ENCODE measurements around the gene TRIM44.
"Not testable (repeated sequence)": the region's sequence is repeated elsewhere in the genome, so short reads cannot be mapped to it uniquely, and the experiment has no call there.

The TRIM44 gene

DNA sequence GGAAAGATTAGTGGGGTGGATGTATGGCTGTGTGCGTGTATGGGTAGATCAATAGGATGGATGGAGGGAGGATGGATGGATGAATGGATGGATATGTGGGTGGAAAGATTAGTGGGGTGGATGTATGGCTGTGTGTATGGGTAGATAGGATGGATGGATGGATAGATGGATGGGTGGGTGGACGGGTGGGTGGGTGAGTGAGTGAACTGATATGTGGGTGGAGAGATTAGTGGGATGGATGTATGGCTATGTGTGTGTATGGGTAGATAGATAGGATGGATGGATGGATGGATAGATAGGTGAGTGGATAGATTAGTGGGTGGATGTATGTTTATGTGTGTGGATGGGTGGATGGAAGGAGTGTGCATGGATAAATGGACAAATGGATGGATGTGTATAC, 193.7 kb downstream of the TRIM44 start:
- Histone ChIP-seq H3K9me3 (ENCODE audit: control insufficient read depth, insufficient read depth, low read length) (no peaks in the 10 kb centered on the region), H3F3A (ENCODE audit: control insufficient read depth, insufficient read depth) (no peaks in the 10 kb centered on the region), H3K4me2 (ENCODE audit: low read length) (no peak overlapping the region), H3K27me3 (ENCODE audit: control insufficient read depth, low read length) (no peaks in the 10 kb centered on the region), H3K27ac (ENCODE audit: low read depth, low read length) (no peak overlapping the region), H3K4me1 (ENCODE audit: control insufficient read depth, low read length) (no peaks in the 10 kb centered on the region), H3K9me2 (replicated peaks; ENCODE audit: control insufficient read depth, low read length) (no peaks in the 10 kb centered on the region), H3K36me3 (ENCODE audit: control insufficient read depth, low read length) (no peaks in the 10 kb centered on the region), H4K20me1 (ENCODE audit: control insufficient read depth, insufficient read depth, low read depth, low read length) (no peaks in the 10 kb centered on the region), H3K79me2 (ENCODE audit: control insufficient read depth, low read length) (no peaks in the 10 kb centered on the region), H3K4me3 (ENCODE audit: low read length) (no peak overlapping the region)
- TF ChIP-seq, protein P1, sequence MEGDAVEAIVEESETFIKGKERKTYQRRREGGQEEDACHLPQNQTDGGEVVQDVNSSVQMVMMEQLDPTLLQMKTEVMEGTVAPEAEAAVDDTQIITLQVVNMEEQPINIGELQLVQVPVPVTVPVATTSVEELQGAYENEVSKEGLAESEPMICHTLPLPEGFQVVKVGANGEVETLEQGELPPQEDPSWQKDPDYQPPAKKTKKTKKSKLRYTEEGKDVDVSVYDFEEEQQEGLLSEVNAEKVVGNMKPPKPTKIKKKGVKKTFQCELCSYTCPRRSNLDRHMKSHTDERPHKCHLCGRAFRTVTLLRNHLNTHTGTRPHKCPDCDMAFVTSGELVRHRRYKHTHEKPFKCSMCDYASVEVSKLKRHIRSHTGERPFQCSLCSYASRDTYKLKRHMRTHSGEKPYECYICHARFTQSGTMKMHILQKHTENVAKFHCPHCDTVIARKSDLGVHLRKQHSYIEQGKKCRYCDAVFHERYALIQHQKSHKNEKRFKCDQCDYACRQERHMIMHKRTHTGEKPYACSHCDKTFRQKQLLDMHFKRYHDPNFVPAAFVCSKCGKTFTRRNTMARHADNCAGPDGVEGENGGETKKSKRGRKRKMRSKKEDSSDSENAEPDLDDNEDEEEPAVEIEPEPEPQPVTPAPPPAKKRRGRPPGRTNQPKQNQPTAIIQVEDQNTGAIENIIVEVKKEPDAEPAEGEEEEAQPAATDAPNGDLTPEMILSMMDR (IDR thresholded peaks at IDR 0.05; ENCODE audit: low read depth, low read length, poor library complexity, severe bottlenecking), result no peak
- TF ChIP-seq EZH2phosphoT487 (IDR thresholded peaks at IDR 0.05; ENCODE audit: borderline replicate concordance, low read length), result no peak

DNA sequence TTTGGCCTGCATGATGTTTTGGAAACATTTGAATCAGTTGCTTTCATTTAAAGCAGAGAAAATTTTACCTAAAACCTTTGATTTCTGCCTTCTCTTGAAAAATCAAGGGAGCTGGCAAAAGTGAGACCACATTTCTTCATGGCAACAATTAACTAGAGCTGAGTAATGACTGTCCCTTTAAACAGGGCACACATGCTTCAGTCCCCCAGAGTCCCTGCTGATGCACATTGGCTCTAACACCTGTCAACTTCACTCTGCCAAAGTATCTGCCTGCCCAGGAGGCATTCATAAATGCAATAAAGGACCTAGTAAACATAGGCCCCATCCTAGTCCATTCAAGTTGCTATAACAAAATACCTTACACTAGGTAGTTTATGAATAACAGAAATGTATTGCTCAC, 194.2 kb downstream of the TRIM44 start:
- no peak overlapping the region for H3K4me3 ChIP-seq (ENCODE audit: low read length)
- no peak for TF ChIP-seq EZH2phosphoT487 (IDR thresholded peaks at IDR 0.05; ENCODE audit: borderline replicate concordance, low read length)

DNA sequence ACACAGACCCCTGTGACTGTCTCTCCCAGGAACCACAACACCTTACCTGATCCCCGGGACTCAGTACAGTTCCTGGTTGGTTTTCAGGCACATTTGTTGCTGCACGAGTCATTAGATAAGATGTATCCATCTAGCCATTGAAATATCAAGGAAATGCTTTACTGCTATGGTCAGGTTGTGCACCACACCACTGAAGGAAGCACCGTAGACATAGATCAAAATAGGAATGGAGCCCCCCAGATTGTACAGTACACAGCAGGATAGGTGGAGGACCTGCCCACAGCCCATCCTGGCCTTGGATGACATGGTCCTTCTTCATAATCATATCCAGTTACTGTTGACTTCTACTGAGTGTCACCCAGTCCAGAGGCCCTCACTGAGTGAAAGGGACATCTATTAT, 195.3 kb downstream of the TRIM44 start:
- no peak overlapping the region for H3K27ac ChIP-seq (ENCODE audit: low read depth, low read length)
- no peaks in the 10 kb centered on the region for H3K36me3 ChIP-seq (ENCODE audit: control insufficient read depth, low read length)
- H3K4me3 ChIP-seq (ENCODE audit: low read length), result no peak overlapping the region
- no peaks in the 10 kb centered on the region for H3F3A ChIP-seq (ENCODE audit: control insufficient read depth, insufficient read depth)
- H4K20me1 ChIP-seq (ENCODE audit: control insufficient read depth, insufficient read depth, low read depth, low read length), result no peaks in the 10 kb centered on the region
- no peaks in the 10 kb centered on the region for H3K79me2 ChIP-seq (ENCODE audit: control insufficient read depth, low read length)
- H3K9me2 ChIP-seq (replicated peaks; ENCODE audit: control insufficient read depth, low read length), result no peaks in the 10 kb centered on the region
- no peaks in the 10 kb centered on the region for H3K27me3 ChIP-seq (ENCODE audit: control insufficient read depth, low read length)
- H3K9me3 ChIP-seq (ENCODE audit: control insufficient read depth, insufficient read depth, low read length), result no peaks in the 10 kb centered on the region
- no peaks in the 10 kb centered on the region for H3K4me1 ChIP-seq (ENCODE audit: control insufficient read depth, low read length)
- H3K4me2 ChIP-seq (ENCODE audit: low read length), result no peak overlapping the region
- TF ChIP-seq, protein P1 (IDR thresholded peaks at IDR 0.05; ENCODE audit: low read depth, low read length, poor library complexity, severe bottlenecking), result no peak
- no peak for TF ChIP-seq EZH2phosphoT487 (IDR thresholded peaks at IDR 0.05; ENCODE audit: borderline replicate concordance, low read length)

More for the DNA sequence above, 194.2 kb downstream of the TRIM44 start:
- H3K4me1 ChIP-seq (ENCODE audit: control insufficient read depth, low read length), result no peaks in the 10 kb centered on the region
- H3K9me3 ChIP-seq (ENCODE audit: control insufficient read depth, insufficient read depth, low read length), result no peaks in the 10 kb centered on the region
- H3K27ac ChIP-seq (ENCODE audit: low read depth, low read length), result no peak overlapping the region
- no peaks in the 10 kb centered on the region for H4K20me1 ChIP-seq (ENCODE audit: control insufficient read depth, insufficient read depth, low read depth, low read length)
- no peaks in the 10 kb centered on the region for H3K36me3 ChIP-seq (ENCODE audit: control insufficient read depth, low read length)
- H3K27me3 ChIP-seq (ENCODE audit: control insufficient read depth, low read length), result no peaks in the 10 kb centered on the region
- no peaks in the 10 kb centered on the region for H3F3A ChIP-seq (ENCODE audit: control insufficient read depth, insufficient read depth)
- H3K4me2 ChIP-seq (ENCODE audit: low read length), result no peak overlapping the region
- H3K9me2 ChIP-seq (replicated peaks; ENCODE audit: control insufficient read depth, low read length), result no peaks in the 10 kb centered on the region
- H3K79me2 ChIP-seq (ENCODE audit: control insufficient read depth, low read length), result no peaks in the 10 kb centered on the region

DNA sequence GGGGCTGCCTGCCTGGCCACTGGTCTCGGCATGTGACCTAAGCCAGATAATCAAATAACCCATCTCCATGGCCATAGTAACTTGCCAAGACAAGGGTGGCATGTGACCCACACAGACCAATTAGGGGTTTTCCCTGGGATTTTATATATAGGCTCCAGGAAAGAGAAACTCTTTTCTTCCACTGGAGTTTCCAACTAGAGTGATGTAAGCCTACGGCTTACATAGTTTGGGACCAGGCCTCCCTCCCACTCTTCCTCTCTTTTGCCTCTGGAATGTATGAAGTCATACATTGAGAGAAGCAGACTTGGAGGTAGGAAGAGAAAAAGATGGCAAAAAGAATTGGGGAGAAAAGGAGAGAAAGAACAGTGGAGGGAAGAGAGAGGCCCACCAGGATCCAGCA, 196.7 kb downstream of the TRIM44 start:
- no peaks in the 10 kb centered on the region for H3K9me2 ChIP-seq (replicated peaks; ENCODE audit: control insufficient read depth, low read length)
- TF ChIP-seq EZH2phosphoT487 (IDR thresholded peaks at IDR 0.05; ENCODE audit: borderline replicate concordance, low read length), result no peak
- TF ChIP-seq, protein P1 (IDR thresholded peaks at IDR 0.05; ENCODE audit: low read depth, low read length, poor library complexity, severe bottlenecking), result no peak

DNA sequence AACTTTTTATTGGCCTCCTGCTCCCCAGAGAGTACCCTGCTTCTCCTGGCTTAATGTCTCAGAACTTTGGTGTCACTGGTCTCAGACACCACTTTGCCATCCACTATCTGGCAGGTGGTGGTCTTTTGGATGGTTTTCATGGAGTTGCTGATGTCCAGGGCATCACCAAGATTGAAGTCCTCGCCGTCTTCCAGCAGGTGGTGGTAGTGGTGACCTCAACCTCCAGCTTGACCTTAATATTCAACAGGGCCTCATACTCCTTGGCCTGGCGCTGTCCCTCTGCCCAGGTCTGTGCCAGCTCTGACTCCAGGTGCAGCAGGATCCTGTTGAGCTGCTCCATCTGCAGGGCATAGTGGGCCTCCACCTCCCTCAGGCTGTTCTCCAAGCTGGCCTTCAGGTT, 197.6 kb downstream of the TRIM44 start:
- H3K4me1 ChIP-seq (ENCODE audit: control insufficient read depth, low read length); H4K20me1 ChIP-seq (ENCODE audit: control insufficient read depth, insufficient read depth, low read depth, low read length); H3K4me2 ChIP-seq (ENCODE audit: low read length); H3K79me2 ChIP-seq (ENCODE audit: control insufficient read depth, low read length); H3K27ac ChIP-seq (ENCODE audit: low read depth, low read length); H3K9me2 ChIP-seq (replicated peaks; ENCODE audit: control insufficient read depth, low read length); H3F3A ChIP-seq (ENCODE audit: control insufficient read depth, insufficient read depth); H3K9me3 ChIP-seq (ENCODE audit: control insufficient read depth, insufficient read depth, low read length); H3K4me3 ChIP-seq (ENCODE audit: low read length); H3K36me3 ChIP-seq (ENCODE audit: control insufficient read depth, low read length); H3K27me3 ChIP-seq (ENCODE audit: control insufficient read depth, low read length): not testable (repeated sequence)

More for the DNA sequence above, 196.7 kb downstream of the TRIM44 start:
- H3K27ac ChIP-seq (ENCODE audit: low read depth, low read length), result no peak overlapping the region
- H3K9me3 ChIP-seq (ENCODE audit: control insufficient read depth, insufficient read depth, low read length), result no peaks in the 10 kb centered on the region
- no peaks in the 10 kb centered on the region for H3K36me3 ChIP-seq (ENCODE audit: control insufficient read depth, low read length)
- no peaks in the 10 kb centered on the region for H3K27me3 ChIP-seq (ENCODE audit: control insufficient read depth, low read length)
- no peaks in the 10 kb centered on the region for H3F3A ChIP-seq (ENCODE audit: control insufficient read depth, insufficient read depth)
- no peak overlapping the region for H3K4me3 ChIP-seq (ENCODE audit: low read length)
- H3K4me2 ChIP-seq (ENCODE audit: low read length), result no peak overlapping the region
- no peaks in the 10 kb centered on the region for H4K20me1 ChIP-seq (ENCODE audit: control insufficient read depth, insufficient read depth, low read depth, low read length)
- no peaks in the 10 kb centered on the region for H3K4me1 ChIP-seq (ENCODE audit: control insufficient read depth, low read length)
- H3K79me2 ChIP-seq (ENCODE audit: control insufficient read depth, low read length), result no peaks in the 10 kb centered on the region
